ENCODE results near the gene NTSR2.
A peak's percentile ranks its signal among the peaks of the same experiment; 100 is the strongest.

Gene NTSR2

DNA sequence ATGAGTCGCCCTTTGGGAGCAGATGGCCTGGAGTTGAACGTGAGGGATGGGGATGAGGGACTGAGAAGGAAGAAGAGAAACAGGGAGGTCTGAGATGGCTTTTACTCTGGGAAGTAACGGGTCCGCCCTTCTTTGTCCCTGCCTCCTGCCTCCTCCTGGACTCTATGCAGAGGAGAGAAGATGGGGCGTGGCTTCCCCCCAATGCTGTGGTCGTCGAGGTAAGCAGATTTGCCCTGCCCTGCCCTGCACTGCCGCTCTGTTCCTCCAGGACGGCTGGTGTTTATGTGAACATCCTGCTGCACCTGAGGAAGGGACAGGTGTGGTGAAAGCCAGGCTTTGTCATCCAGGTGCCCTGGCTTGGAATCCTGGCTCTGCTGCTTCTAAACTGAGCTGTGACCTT is 13.5 kb upstream of the NTSR2 start:
- TF ChIP-seq Cebpa-rat (IDR thresholded peaks at IDR 0.05), result no peak

DNA sequence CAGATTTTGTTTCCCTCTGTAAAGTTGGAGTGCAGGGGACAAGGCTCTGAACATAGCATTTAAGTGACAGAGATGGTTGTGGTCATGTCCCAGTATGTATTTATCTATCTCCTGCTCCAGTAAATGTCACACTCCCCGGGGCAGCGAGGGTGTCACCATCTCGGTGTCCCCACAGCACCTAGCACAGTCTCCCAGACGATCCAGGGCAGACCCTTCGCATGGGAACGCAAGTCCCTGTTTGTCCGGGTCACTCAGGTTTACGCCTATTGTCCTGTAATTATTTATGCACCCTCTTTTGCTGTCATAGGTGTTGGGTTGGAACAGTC is 12.6 kb upstream of the NTSR2 start:
- H3K27ac ChIP-seq, result no peak overlapping the region
- no peak overlapping the region for H3K9ac ChIP-seq
- no peak for TF ChIP-seq Cebpa-rat (IDR thresholded peaks at IDR 0.05)
- peak overlapping the region in 6 of 11 experiments; percentile 14 to 44 (median 30); a peak in 7 of 22 replicates for H3K4me2 ChIP-seq
- peaks cover 0 to 13% (median 7%) of the 10 kb centered on the region in 10 experiments; a peak in 11 of 20 replicates for H3K4me1 ChIP-seq
- H3K9me3 ChIP-seq (replicated peaks in 1 of 11), result no peaks in the 10 kb centered on the region
- no peaks in the 10 kb centered on the region for H3K36me3 ChIP-seq
- no peaks in the 10 kb centered on the region; a peak in 1 of 22 replicates for H4K20me1 ChIP-seq
- H3K27me3 ChIP-seq, result no peaks in the 10 kb centered on the region; a peak in 1 of 22 replicates
- no peak overlapping the region for H3K4me3 ChIP-seq

More for the DNA sequence above, 13.5 kb upstream of the NTSR2 start:
- Histone ChIP-seq H3K9me3 (replicated peaks in 1 of 11) (no peaks in the 10 kb centered on the region), H3K36me3 (no peaks in the 10 kb centered on the region), H3K4me2 (no peak overlapping the region), H3K27me3 (no peaks in the 10 kb centered on the region), H3K4me3 (no peak overlapping the region), H3K4me1 (peaks cover 1 to 18% (median 15%) of the 10 kb centered on the region in 10 experiments; a peak in 19 of 20 replicates), H4K20me1 (no peaks in the 10 kb centered on the region; a peak in 1 of 22 replicates), H3K9ac (no peak overlapping the region), H3K27ac (no peak overlapping the region)

DNA sequence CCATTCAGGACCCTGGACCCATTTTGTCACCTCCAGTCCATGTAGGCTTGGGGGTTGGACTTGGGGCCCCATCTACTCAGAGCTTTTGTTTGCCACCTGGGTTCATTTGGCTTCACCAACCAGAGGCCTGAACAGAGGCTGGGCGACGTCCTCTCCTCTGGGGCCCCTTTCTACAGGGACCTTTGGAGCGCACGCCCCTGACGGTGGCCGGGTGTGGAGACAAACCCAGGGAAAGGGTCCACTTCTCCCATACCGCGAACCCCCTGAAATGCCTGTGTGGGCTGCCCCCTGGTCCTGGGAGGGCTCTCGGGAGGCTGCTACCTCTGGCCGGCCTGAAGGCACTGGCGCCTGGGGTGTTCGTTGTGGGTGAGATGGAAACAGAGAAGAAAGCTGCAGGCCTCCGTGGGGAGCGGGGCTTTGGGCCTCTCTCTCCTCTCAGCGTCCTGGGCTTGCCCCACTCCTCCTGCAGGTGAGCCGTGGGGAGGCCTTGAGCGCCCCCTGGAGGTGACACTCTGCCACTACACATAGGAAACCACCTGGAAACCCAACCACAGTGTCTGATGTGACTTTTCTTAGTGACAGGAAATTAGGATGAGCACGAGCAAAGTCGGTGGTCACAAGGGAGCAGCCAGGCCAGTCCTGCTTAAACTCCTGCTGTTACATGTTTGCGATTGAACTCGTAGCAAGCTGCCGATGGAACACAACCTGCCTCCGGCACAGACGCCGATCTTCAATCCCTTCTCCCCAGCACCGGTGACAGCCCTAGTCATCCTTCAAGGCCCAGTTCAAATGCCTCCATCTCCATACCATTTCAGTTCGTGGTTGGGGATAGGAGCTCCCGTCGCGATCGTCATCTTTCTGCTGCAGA is 12.0 kb upstream of the NTSR2 start:
- no peaks in the 10 kb centered on the region; a peak in 1 of 22 replicates for H3K27me3 ChIP-seq
- H3K4me2 ChIP-seq, result peak overlapping the region in 6 of 11 experiments; percentile 14 to 44 (median 30); a peak in 6 of 22 replicates
- no peaks in the 10 kb centered on the region for H3K9me3 ChIP-seq (replicated peaks in 1 of 11)
- H3K4me3 ChIP-seq, result no peak overlapping the region
- no peak overlapping the region for H3K27ac ChIP-seq
- H4K20me1 ChIP-seq, result no peaks in the 10 kb centered on the region; a peak in 1 of 22 replicates
- no peak for TF ChIP-seq Cebpa-rat (IDR thresholded peaks at IDR 0.05)
- H3K36me3 ChIP-seq, result no peaks in the 10 kb centered on the region
- no peak overlapping the region for H3K9ac ChIP-seq
- H3K4me1 ChIP-seq, result peaks cover 0 to 13% (median 7%) of the 10 kb centered on the region in 10 experiments; a peak in 10 of 20 replicates

DNA sequence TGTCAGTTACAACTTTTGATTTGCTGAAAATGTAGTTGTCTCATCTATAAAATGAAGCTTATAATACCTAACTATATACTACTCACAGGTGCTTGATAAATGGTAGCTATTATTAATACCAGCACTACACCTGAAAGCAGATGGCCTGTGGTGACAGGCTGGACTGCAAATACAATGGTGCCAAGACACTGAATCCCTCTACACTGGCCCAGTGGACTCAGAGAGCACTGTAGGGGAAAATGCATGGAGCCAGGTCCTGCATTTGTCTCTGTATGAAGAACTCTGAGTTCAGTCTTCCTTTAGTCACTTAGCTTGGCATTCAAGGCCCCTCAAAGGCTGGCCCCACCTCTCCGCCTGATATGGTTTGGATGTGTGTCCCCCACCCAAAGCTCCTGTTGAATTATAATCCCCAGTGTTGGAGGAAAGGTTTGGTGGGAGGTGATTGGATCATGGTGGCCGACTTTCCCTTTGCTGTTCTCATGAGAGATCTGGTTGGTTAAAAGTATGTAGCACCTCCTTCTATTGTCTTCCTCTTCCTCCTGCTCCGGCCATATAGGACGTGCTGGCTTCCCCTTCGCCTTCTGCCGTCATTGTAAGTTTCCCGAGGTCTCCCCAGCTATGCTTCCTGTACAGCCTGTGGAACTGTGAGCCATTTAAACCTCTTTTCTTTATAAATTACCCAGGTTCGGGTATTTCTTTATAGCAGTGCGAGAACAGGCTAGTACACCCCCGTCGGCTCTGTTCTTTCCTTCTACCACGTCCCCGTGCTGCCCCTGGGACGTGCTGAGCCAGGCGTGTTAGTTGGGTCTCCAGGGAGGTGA is 11.1 kb upstream of the NTSR2 start:
- Histone ChIP-seq H3K27ac (no peak overlapping the region), H3K9ac (no peak overlapping the region), H3K4me1 (peaks cover 0 to 13% (median 7%) of the 10 kb centered on the region in 10 experiments; a peak in 10 of 20 replicates), H3K4me2 (no peak overlapping the region), H3K4me3 (no peak overlapping the region), H3K27me3 (no peaks in the 10 kb centered on the region; a peak in 1 of 22 replicates), H3K36me3 (no peaks in the 10 kb centered on the region), H4K20me1 (no peaks in the 10 kb centered on the region; a peak in 1 of 22 replicates), H3K9me3 (replicated peaks in 1 of 11) (no peaks in the 10 kb centered on the region)
- TF ChIP-seq Cebpa-rat (IDR thresholded peaks at IDR 0.05), result no peak

DNA sequence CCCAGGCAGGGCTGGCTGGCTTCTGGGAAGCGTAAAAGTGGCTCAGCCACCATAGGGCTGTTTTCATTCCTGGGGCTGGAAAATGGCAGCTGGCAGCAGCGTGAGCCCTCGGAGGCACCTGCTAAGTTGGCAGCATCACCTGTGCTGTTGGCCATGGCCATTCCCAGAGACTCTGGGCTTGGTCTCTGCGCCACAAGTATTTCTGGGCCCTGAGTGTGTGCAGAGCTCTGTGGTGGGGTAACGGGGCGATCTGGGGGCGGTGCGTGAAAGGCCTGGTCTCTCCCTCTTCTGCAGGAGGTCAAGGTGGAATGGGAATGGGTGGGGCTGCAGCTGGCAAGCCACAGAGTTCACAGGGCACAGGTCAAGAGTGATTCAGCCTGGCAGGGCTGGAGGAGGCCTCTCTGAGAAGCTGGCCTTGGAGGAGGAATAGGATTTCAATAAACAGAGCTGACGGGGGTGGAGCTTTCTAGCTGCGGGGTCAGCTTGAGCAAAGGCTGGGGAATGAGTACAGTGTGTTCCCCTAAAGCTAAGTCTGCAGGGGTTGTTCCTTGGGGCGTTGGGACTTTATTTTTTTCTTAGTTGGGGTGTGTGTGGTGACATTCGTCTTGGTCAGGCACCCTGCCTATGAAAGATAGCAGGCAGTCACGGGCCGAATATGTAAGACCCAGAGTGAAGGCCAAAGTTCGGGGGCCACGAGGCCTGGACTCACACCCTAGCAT is 10.3 kb upstream of the NTSR2 start:
- Histone ChIP-seq H4K20me1 (no peaks in the 10 kb centered on the region; a peak in 1 of 22 replicates), H3K36me3 (no peaks in the 10 kb centered on the region), H3K4me1 (peaks cover 0 to 13% (median 7%) of the 10 kb centered on the region in 10 experiments; a peak in 10 of 20 replicates), H3K9me3 (replicated peaks in 1 of 11) (no peaks in the 10 kb centered on the region), H3K4me3 (no peak overlapping the region), H3K27ac (no peak overlapping the region), H3K4me2 (no peak overlapping the region), H3K27me3 (no peaks in the 10 kb centered on the region; a peak in 1 of 22 replicates), H3K9ac (no peak overlapping the region)
- no peak for TF ChIP-seq Cebpa-rat (IDR thresholded peaks at IDR 0.05)

DNA sequence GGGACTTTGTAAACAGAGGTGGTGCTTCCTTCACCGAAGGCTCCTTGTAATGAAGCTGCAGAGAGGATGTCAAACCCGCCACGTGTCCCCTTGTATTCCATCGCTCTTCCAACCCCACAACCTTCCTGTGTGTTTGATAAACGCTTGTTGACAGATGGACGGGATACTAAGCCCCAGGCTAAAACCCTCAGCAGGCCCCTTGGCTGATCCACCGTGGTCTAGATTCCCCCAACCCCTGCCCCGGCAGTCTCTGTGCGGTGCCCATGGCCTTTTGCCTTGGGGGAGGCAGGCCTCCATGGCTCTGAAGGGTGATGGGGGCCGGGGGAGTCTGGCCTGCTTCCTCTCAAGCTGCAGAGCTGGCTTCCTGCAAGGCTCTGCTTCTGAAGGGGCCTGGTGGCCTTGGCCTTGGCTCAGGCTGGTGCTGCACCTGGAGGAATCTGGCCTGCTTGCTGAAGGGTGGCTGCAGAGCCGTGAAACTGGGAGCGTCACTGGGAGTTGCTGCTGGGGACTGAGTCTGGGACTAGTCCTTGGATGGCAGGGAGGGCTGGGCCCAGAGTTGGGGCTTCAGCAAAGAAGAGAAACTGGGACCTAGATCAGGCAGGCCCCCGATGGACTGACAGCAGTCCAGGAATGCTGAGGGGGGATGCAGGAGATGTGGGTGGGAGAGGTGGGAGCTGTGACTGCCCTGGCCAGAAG is 9.6 kb upstream of the NTSR2 start:
- Histone ChIP-seq H3K36me3 (no peaks in the 10 kb centered on the region), H3K4me1 (peaks cover 0 to 13% (median 7%) of the 10 kb centered on the region in 10 experiments; a peak in 10 of 20 replicates), H3K4me2 (no peak overlapping the region), H3K4me3 (no peak overlapping the region), H3K27me3 (no peaks in the 10 kb centered on the region; a peak in 1 of 22 replicates), H3K9me3 (replicated peaks in 1 of 11) (no peaks in the 10 kb centered on the region), H4K20me1 (no peaks in the 10 kb centered on the region; a peak in 1 of 22 replicates), H3K27ac (no peak overlapping the region), H3K9ac (no peak overlapping the region)
- no peak for TF ChIP-seq Cebpa-rat (IDR thresholded peaks at IDR 0.05)

DNA sequence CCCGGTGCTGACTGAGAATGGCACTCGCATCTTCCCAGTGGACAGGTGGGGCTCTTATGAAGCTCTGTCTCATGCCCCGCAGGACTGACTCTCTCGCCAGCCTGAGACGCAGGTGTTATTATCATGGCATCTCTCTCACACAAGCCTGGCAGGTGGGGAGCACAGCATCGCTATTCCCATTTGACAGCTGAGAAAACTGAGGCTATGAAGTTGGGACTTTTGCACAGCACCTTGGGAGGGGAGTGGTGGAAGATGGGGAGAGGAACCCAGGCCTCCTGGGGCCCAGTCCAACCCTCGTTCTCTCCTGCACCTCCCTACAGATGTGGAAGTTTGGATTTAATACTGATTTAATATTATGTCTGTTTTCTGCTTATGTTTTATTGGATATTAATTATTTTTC is 9.0 kb upstream of the NTSR2 start:
- H3K27ac ChIP-seq, result no peak overlapping the region
- no peaks in the 10 kb centered on the region; a peak in 1 of 22 replicates for H4K20me1 ChIP-seq
- no peak overlapping the region for H3K4me2 ChIP-seq
- no peaks in the 10 kb centered on the region for H3K36me3 ChIP-seq
- peaks cover 0 to 13% (median 7%) of the 10 kb centered on the region in 10 experiments; a peak in 10 of 20 replicates for H3K4me1 ChIP-seq
- no peak for TF ChIP-seq Cebpa-rat (IDR thresholded peaks at IDR 0.05)
- H3K4me3 ChIP-seq, result no peak overlapping the region
- H3K9me3 ChIP-seq (replicated peaks in 1 of 11), result no peaks in the 10 kb centered on the region
- H3K27me3 ChIP-seq, result no peaks in the 10 kb centered on the region; a peak in 1 of 22 replicates
- no peak overlapping the region for H3K9ac ChIP-seq

DNA sequence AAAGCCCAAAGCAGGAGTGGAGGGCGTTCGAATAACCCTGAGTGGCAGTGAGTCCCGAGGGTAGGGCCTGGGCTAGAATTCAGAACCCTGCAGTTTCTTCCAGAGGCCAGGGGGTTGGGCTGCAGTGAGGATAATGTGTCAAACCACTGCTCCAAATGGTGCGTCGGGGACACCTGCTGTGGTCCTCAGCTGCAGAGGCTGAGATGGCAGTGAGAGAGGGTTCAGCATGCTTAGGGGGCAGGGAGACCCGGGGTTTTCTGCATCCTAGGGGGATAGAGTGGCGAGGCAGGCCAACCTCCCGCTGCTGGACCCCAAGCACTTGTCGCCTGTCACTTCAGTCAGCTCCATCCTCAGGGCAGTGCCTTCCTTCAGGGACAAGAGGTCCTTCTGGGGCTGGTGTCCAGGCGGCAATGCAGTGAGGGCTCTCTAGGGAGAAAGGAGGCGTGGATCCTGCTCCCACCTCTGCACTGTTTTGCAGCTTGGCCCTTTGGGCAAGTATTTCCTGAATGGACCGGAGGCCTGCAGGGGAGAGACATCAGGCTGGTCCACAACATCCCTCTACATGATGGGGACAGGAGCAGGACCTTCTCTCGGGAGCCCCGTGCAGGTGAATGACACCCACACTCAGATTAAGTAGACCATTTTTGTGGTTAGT is 8.4 kb upstream of the NTSR2 start:
- TF ChIP-seq Cebpa-rat (IDR thresholded peaks at IDR 0.05), result no peak
- Histone ChIP-seq H4K20me1 (no peaks in the 10 kb centered on the region; a peak in 1 of 22 replicates), H3K4me3 (no peak overlapping the region), H3K4me1 (peaks cover 0 to 13% (median 7%) of the 10 kb centered on the region in 10 experiments; a peak in 12 of 20 replicates), H3K4me2 (no peak overlapping the region), H3K27me3 (no peaks in the 10 kb centered on the region; a peak in 1 of 22 replicates), H3K27ac (no peak overlapping the region), H3K9ac (no peak overlapping the region), H3K36me3 (no peaks in the 10 kb centered on the region), H3K9me3 (replicated peaks in 1 of 11) (no peaks in the 10 kb centered on the region)
